Measurements from ENCODE around the gene DIMT1. TPM values are rescaled to one million over a fixed set of nuclear protein-coding genes. Genes with fewer than 3 reads are reported as not detected.

The DIMT1 gene
- polyA plus RNA-seq, 3 donors = 32.1 to 35.4 (median 35.2) TPM

Other genes with a start within 250 kb of the DIMT1 start
- gene KIF2A, start 97.7 kb downstream of the DIMT1 start, polyA plus RNA-seq (ENCODE audit: insufficient read length in 3 of 3) = 10 to 100 TPM; 44.2 to 68.3 (median 58.2) TPM
- 10 to 100 TPM; 34.6 to 39.8 (median 34.7) TPM for gene IPO11, start 8.9 kb upstream of the DIMT1 start, polyA plus RNA-seq (ENCODE audit: insufficient read length in 3 of 3)
- gene LRRC70, start 174.9 kb upstream of the DIMT1 start, polyA plus RNA-seq (ENCODE audit: insufficient read length in 3 of 3) = 1 to 10 TPM; 4.9 to 6.9 (median 5.9) TPM

All from renal cortex interstitium (tissue), 3 donors.